ENCODE measurements around the gene CPED1.

Gene CPED1

DNA sequence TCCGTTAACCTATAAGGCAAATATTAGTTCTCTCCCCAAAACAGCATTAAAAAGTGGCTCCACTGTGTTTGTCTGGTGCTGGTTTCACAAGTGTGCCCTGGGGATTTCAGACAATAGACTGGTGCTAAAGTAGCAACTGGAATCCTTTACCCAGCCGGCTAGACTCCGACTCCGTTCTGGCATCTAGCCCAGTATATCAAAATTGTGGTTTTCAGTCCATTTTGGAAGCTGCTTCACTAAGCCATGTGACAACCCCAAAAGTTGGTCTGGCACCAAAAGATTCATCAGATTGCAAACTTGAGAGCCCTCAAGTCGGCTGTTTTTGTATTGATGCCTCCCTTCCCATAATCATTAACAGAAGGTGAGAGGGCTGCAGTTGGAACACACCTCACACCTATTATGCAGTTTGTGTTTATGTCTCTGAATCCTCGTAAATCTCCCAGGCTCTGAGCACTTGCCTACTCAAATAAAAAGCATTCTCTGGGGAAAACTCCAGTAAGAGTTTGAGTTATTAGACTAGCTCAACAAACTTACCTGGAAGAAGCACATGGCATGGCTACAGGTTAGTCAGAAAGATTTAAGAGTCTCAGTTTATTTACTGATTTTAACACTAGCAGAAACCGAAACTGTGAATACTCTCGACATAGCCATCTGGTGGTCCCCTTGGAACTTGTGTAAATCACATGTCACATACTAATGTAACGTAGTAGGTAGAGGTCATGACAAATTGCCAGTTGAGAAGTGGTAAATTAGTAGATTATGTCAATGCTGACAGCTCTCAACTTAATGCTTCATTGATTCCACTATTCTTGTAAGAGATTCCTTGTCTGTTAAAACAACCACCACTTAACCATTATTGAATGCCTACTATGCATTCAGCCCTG lies 325.5 kb downstream of the CPED1 start (continued):
- TF ChIP-seq, protein P1, sequence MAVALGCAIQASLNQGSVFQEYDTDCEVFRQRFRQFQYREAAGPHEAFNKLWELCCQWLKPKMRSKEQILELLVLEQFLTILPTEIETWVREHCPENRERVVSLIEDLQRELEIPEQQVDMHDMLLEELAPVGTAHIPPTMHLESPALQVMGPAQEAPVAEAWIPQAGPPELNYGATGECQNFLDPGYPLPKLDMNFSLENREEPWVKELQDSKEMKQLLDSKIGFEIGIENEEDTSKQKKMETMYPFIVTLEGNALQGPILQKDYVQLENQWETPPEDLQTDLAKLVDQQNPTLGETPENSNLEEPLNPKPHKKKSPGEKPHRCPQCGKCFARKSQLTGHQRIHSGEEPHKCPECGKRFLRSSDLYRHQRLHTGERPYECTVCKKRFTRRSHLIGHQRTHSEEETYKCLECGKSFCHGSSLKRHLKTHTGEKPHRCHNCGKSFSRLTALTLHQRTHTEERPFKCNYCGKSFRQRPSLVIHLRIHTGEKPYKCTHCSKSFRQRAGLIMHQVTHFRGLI (tag by site-specific recombination; IDR thresholded peaks at IDR 0.05), result peak; percentile 51; the same call in 1 of the 2 replicates
- TF ChIP-seq ZNF707 (tag by site-specific recombination; IDR thresholded peaks at IDR 0.05) (no peak), ZNF394 (tag by site-specific recombination; IDR thresholded peaks at IDR 0.05; ENCODE audit: borderline replicate concordance) (peak; percentile 45), KLF7 (tag by site-specific recombination; IDR thresholded peaks at IDR 0.05; ENCODE audit: borderline replicate concordance) (no peak), ZNF585B (tag by site-specific recombination; IDR thresholded peaks at IDR 0.05) (no peak), WT1 (tag by site-specific recombination; IDR thresholded peaks at IDR 0.05) (peak; percentile 97), ZNF211 (tag by site-specific recombination; IDR thresholded peaks at IDR 0.05; ENCODE audit: low read depth) (no peak), ZNF24 (tag by site-specific recombination; IDR thresholded peaks at IDR 0.05) (peak; percentile 76), ZEB2 (tag by site-specific recombination; IDR thresholded peaks at IDR 0.05) (peak; percentile 36), ZNF10 (tag by site-specific recombination; IDR thresholded peaks at IDR 0.05) (peak; percentile 32), ZNF664 (tag by site-specific recombination; IDR thresholded peaks at IDR 0.05) (peak; percentile 50; the same call in 1 of the 2 replicates), ZXDB (tag by site-specific recombination; IDR thresholded peaks at IDR 0.05) (peak; percentile 62), ZNF785 (tag by site-specific recombination; IDR thresholded peaks at IDR 0.05) (no peak), ZNF514 (tag by site-specific recombination; IDR thresholded peaks at IDR 0.05) (no peak), ZNF544 (tag by site-specific recombination; IDR thresholded peaks at IDR 0.05) (no peak), ZNF423 (tag by site-specific recombination; IDR thresholded peaks at IDR 0.05) (peak; percentile 74), ZNF561 (tag by site-specific recombination; IDR thresholded peaks at IDR 0.05; ENCODE audit: borderline replicate concordance) (peak; percentile 49; the same call in 1 of the 2 replicates), ZNF354C (tag by site-specific recombination; IDR thresholded peaks at IDR 0.05; ENCODE audit: borderline replicate concordance, low read depth) (no peak), ZNF624 (tag by site-specific recombination; IDR thresholded peaks at IDR 0.05) (no peak), ZBTB7A (tag by site-specific recombination; IDR thresholded peaks at IDR 0.05; ENCODE audit: low read depth) (no peak)
- TF ChIP-seq, protein P2, sequence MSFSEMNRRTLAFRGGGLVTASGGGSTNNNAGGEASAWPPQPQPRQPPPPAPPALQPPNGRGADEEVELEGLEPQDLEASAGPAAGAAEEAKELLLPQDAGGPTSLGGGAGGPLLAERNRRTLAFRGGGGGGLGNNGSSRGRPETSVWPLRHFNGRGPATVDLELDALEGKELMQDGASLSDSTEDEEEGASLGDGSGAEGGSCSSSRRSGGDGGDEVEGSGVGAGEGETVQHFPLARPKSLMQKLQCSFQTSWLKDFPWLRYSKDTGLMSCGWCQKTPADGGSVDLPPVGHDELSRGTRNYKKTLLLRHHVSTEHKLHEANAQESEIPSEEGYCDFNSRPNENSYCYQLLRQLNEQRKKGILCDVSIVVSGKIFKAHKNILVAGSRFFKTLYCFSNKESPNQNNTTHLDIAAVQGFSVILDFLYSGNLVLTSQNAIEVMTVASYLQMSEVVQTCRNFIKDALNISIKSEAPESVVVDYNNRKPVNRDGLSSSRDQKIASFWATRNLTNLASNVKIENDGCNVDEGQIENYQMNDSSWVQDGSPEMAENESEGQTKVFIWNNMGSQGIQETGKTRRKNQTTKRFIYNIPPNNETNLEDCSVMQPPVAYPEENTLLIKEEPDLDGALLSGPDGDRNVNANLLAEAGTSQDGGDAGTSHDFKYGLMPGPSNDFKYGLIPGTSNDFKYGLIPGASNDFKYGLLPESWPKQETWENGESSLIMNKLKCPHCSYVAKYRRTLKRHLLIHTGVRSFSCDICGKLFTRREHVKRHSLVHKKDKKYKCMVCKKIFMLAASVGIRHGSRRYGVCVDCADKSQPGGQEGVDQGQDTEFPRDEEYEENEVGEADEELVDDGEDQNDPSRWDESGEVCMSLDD (tag by site-specific recombination; IDR thresholded peaks at IDR 0.05), result no peak
- TF ChIP-seq, protein P3, sequence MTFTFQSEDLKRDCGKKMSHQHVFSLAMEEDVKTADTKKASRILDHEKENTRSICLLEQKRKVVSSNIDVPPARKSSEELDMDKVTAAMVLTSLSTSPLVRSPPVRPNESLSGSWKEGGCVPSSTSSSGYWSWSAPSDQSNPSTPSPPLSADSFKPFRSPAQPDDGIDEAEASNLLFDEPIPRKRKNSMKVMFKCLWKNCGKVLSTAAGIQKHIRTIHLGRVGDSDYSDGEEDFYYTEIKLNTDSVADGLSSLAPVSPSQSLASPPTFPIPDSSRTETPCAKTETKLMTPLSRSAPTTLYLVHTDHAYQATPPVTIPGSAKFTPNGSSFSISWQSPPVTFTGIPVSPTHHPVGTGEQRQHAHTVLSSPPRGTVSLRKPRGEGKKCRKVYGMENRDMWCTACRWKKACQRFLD (tag by site-specific recombination; IDR thresholded peaks at IDR 0.05), result no peak
- TF ChIP-seq, protein P4, sequence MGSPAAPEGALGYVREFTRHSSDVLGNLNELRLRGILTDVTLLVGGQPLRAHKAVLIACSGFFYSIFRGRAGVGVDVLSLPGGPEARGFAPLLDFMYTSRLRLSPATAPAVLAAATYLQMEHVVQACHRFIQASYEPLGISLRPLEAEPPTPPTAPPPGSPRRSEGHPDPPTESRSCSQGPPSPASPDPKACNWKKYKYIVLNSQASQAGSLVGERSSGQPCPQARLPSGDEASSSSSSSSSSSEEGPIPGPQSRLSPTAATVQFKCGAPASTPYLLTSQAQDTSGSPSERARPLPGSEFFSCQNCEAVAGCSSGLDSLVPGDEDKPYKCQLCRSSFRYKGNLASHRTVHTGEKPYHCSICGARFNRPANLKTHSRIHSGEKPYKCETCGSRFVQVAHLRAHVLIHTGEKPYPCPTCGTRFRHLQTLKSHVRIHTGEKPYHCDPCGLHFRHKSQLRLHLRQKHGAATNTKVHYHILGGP (tag by site-specific recombination; IDR thresholded peaks at IDR 0.05), result no peak; the same call in 1 of the 2 replicates
- TF ChIP-seq, protein P5, sequence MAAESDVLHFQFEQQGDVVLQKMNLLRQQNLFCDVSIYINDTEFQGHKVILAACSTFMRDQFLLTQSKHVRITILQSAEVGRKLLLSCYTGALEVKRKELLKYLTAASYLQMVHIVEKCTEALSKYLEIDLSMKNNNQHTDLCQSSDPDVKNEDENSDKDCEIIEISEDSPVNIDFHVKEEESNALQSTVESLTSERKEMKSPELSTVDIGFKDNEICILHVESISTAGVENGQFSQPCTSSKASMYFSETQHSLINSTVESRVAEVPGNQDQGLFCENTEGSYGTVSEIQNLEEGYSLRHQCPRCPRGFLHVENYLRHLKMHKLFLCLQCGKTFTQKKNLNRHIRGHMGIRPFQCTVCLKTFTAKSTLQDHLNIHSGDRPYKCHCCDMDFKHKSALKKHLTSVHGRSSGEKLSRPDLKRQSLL (tag by site-specific recombination; IDR thresholded peaks at IDR 0.05), result no peak
- TF ChIP-seq, protein P6, sequence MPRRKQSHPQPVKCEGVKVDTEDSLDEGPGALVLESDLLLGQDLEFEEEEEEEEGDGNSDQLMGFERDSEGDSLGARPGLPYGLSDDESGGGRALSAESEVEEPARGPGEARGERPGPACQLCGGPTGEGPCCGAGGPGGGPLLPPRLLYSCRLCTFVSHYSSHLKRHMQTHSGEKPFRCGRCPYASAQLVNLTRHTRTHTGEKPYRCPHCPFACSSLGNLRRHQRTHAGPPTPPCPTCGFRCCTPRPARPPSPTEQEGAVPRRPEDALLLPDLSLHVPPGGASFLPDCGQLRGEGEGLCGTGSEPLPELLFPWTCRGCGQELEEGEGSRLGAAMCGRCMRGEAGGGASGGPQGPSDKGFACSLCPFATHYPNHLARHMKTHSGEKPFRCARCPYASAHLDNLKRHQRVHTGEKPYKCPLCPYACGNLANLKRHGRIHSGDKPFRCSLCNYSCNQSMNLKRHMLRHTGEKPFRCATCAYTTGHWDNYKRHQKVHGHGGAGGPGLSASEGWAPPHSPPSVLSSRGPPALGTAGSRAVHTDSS (tag by site-specific recombination; IDR thresholded peaks at IDR 0.05), result no peak; the same call in 1 of the 2 replicates
- TF ChIP-seq, protein P7, sequence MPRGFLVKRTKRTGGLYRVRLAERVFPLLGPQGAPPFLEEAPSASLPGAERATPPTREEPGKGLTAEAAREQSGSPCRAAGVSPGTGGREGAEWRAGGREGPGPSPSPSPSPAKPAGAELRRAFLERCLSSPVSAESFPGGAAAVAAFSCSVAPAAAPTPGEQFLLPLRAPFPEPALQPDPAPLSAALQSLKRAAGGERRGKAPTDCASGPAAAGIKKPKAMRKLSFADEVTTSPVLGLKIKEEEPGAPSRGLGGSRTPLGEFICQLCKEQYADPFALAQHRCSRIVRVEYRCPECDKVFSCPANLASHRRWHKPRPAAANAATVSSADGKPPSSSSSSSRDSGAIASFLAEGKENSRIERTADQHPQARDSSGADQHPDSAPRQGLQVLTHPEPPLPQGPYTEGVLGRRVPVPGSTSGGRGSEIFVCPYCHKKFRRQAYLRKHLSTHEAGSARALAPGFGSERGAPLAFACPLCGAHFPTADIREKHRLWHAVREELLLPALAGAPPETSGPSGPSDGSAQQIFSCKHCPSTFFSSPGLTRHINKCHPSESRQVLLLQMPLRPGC (tag by site-specific recombination; IDR thresholded peaks at IDR 0.05), result peak; percentile 60
- TF ChIP-seq, protein P8, sequence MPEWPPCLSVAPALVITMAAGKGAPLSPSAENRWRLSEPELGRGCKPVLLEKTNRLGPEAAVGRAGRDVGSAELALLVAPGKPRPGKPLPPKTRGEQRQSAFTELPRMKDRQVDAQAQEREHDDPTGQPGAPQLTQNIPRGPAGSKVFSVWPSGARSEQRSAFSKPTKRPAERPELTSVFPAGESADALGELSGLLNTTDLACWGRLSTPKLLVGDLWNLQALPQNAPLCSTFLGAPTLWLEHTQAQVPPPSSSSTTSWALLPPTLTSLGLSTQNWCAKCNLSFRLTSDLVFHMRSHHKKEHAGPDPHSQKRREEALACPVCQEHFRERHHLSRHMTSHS (tag by site-specific recombination; IDR thresholded peaks at IDR 0.05), result peak; percentile 79
